PC-3 (cell line): ENCODE results near the gene SLC25A25.

Experiments used
- CTCF ChIP-seq: fragments of 300-600 bp; sonication (generic); conservative IDR thresholded peaks from 2 replicates; pipeline ENCODE4 v1.5.1; 2017; ENCODE audit warnings: antibody characterized with exemption, low read depth, mild to moderate bottlenecking, low read length
- EZH2 ChIP-seq: fragments of 300-600 bp; sonication (generic); IDR thresholded peaks from one replicate; pipeline ENCODE4 v1.6.1; 2017; ENCODE audit warnings: antibody characterized with exemption, mild to moderate bottlenecking, low read length; ENCODE audit not compliant: unreplicated experiment
- EZH2phosphoT487 ChIP-seq: fragments of 300-600 bp; sonication (generic); IDR thresholded peaks from 2 replicates; pipeline ENCODE4 v1.6.1; 2018; ENCODE audit warnings: mild to moderate bottlenecking, antibody characterized with exemption, low read length, borderline replicate concordance

- TF ChIP-seq EZH2: no peak
- TF ChIP-seq EZH2phosphoT487: no peak
- TF ChIP-seq CTCF: no peak
Measured at GRCh38 chr9:128107468-128108268, 39.6 kb downstream of the SLC25A25 start.
